ENCODE data around the gene PFKFB4.

GRCh38 chr3:48558493-48559134 is 2.0 kb upstream of the PFKFB4 start:
- TF ChIP-seq CTCF (IDR thresholded peaks at IDR 0.05 in 2 of 3, conservative IDR thresholded peaks at IDR 0.05 in 1 of 3; ENCODE audit: control insufficient read depth in 2 of 3, extremely low read depth in 1 of 3, insufficient read depth in 1 of 3, low read depth in 3 of 3, low read length in 3 of 3) (no peak), POLR2A (IDR thresholded peaks at IDR 0.05; ENCODE audit: low read depth, low read length) (no peak), SMC3 (IDR thresholded peaks at IDR 0.05; ENCODE audit: borderline replicate concordance, low read length) (no peak)
